ENCODE measurements around the gene CHST8. TPM values are rescaled to one million over a fixed set of nuclear protein-coding genes. Genes with fewer than 3 reads are reported as not detected.

The CHST8 gene
- total RNA-seq, 1 experiment from 2014 or later = 33.5 TPM

DNA sequence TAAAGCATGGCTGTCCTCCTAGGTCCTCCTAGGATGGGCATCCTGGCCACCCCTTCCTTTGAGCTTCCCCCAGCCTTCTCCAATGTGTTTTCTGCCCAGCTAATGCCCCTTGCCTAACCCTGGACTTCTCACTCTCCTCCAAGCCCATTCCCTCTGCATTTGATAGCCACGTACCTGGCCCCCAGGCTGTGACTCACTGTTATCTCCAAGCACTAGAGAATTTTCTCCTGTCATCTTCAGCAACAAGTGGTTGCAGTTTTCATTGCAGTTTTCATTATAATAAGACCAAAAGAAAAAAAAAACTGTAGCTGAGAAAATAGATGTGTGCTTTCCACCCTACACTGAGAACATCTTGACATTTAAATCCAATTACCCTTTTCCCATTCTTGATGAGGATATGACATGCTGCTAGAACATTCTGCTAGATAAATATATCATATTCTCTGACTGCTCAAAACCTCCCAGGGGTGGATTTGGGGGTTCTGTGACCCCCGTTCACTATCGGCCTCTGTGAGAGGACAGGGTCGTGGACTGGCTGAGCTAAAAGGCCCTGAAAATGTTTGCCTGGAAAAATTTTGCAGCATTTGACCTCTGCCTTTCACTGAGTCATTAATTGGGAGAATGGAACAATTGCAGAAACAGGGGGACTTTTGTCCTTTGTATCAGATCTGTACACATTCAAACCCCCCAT, 116.1 kb downstream of the CHST8 start (continued):
- TF ChIP-seq PRRX2 (CRISPR knock-in tag; IDR thresholded peaks at IDR 0.05) = no peak
- TF ChIP-seq, protein P1, sequence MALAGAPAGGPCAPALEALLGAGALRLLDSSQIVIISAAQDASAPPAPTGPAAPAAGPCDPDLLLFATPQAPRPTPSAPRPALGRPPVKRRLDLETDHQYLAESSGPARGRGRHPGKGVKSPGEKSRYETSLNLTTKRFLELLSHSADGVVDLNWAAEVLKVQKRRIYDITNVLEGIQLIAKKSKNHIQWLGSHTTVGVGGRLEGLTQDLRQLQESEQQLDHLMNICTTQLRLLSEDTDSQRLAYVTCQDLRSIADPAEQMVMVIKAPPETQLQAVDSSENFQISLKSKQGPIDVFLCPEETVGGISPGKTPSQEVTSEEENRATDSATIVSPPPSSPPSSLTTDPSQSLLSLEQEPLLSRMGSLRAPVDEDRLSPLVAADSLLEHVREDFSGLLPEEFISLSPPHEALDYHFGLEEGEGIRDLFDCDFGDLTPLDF (CRISPR knock-in tag; IDR thresholded peaks at IDR 0.05) = no peak
- no peak for TF ChIP-seq GABPB1 (CRISPR knock-in tag; IDR thresholded peaks at IDR 0.05)
- TF ChIP-seq, protein P2, sequence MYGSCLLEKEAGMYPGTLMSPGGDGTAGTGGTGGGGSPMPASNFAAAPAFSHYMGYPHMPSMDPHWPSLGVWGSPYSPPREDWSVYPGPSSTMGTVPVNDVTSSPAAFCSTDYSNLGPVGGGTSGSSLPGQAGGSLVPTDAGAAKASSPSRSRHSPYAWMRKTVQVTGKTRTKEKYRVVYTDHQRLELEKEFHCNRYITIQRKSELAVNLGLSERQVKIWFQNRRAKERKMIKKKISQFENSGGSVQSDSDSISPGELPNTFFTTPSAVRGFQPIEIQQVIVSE (CRISPR knock-in tag; IDR thresholded peaks at IDR 0.05; ENCODE audit: borderline replicate concordance) = no peak
- TF ChIP-seq TP53 (CRISPR knock-in tag; IDR thresholded peaks at IDR 0.05) = no peak
- TF ChIP-seq, protein P3, sequence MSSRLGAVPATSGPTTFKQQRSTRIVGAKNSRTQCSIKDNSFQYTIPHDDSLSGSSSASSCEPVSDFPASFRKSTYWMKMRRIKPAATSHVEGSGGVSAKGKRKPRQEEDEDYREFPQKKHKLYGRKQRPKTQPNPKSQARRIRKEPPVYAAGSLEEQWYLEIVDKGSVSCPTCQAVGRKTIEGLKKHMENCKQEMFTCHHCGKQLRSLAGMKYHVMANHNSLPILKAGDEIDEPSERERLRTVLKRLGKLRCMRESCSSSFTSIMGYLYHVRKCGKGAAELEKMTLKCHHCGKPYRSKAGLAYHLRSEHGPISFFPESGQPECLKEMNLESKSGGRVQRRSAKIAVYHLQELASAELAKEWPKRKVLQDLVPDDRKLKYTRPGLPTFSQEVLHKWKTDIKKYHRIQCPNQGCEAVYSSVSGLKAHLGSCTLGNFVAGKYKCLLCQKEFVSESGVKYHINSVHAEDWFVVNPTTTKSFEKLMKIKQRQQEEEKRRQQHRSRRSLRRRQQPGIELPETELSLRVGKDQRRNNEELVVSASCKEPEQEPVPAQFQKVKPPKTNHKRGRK (CRISPR knock-in tag; IDR thresholded peaks at IDR 0.05; ENCODE audit: borderline replicate concordance) = no peak
- no peak for TF ChIP-seq NFYB (CRISPR knock-in tag; conservative IDR thresholded peaks at IDR 0.05; ENCODE audit: low read depth)
- no peak for TF ChIP-seq ZNF317 (CRISPR knock-in tag; IDR thresholded peaks at IDR 0.05; ENCODE audit: borderline replicate concordance, low read depth)
- TF ChIP-seq, protein P4, sequence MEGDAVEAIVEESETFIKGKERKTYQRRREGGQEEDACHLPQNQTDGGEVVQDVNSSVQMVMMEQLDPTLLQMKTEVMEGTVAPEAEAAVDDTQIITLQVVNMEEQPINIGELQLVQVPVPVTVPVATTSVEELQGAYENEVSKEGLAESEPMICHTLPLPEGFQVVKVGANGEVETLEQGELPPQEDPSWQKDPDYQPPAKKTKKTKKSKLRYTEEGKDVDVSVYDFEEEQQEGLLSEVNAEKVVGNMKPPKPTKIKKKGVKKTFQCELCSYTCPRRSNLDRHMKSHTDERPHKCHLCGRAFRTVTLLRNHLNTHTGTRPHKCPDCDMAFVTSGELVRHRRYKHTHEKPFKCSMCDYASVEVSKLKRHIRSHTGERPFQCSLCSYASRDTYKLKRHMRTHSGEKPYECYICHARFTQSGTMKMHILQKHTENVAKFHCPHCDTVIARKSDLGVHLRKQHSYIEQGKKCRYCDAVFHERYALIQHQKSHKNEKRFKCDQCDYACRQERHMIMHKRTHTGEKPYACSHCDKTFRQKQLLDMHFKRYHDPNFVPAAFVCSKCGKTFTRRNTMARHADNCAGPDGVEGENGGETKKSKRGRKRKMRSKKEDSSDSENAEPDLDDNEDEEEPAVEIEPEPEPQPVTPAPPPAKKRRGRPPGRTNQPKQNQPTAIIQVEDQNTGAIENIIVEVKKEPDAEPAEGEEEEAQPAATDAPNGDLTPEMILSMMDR (IDR thresholded peaks at IDR 0.05) = no peak
- no peak for TF ChIP-seq NR1H2 (CRISPR knock-in tag; IDR thresholded peaks at IDR 0.05)
- no peak for TF ChIP-seq CREB1 (CRISPR knock-in tag; IDR thresholded peaks at IDR 0.05)
- TF ChIP-seq, protein P5, sequence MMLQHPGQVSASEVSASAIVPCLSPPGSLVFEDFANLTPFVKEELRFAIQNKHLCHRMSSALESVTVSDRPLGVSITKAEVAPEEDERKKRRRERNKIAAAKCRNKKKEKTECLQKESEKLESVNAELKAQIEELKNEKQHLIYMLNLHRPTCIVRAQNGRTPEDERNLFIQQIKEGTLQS (CRISPR knock-in tag; conservative IDR thresholded peaks at IDR 0.05) = no peak
- TF ChIP-seq, protein P6, sequence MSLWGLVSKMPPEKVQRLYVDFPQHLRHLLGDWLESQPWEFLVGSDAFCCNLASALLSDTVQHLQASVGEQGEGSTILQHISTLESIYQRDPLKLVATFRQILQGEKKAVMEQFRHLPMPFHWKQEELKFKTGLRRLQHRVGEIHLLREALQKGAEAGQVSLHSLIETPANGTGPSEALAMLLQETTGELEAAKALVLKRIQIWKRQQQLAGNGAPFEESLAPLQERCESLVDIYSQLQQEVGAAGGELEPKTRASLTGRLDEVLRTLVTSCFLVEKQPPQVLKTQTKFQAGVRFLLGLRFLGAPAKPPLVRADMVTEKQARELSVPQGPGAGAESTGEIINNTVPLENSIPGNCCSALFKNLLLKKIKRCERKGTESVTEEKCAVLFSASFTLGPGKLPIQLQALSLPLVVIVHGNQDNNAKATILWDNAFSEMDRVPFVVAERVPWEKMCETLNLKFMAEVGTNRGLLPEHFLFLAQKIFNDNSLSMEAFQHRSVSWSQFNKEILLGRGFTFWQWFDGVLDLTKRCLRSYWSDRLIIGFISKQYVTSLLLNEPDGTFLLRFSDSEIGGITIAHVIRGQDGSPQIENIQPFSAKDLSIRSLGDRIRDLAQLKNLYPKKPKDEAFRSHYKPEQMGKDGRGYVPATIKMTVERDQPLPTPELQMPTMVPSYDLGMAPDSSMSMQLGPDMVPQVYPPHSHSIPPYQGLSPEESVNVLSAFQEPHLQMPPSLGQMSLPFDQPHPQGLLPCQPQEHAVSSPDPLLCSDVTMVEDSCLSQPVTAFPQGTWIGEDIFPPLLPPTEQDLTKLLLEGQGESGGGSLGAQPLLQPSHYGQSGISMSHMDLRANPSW (CRISPR knock-in tag; conservative IDR thresholded peaks at IDR 0.05; ENCODE audit: low read depth) = no peak

GRCh38 chr19:33740811-33741396, 119.2 kb downstream of the CHST8 start:
- peaks cover 13% of the 10 kb centered on the region for H3K4me1 Mint-ChIP-seq
- H3K27me3 Mint-ChIP-seq (ENCODE audit: low read depth) = no peaks in the 10 kb centered on the region; the same call in 1 of the 2 replicates
- peak; percentile 79 for ATAC-seq
- peak; percentile 81 for DNase-seq (ENCODE audit: low spot score)
- H3K27ac Mint-ChIP-seq = no peak overlapping the region
- ChIA-PET CTCF (interaction anchor here (0.7 to 3.1 kb wide), 6 partner anchors 27 to 325 kb away, joined by 3 to 10 read pairs (median 5); no protein-coding TSS in a partner anchor), POLR2A (no interaction called here)
- no peaks in the 10 kb centered on the region for H3K9me3 Mint-ChIP-seq
- no peaks in the 10 kb centered on the region for H3K36me3 Mint-ChIP-seq
- no peak overlapping the region for H3K4me3 Mint-ChIP-seq
- no peak for TF ChIP-seq ESRRA (CRISPR knock-in tag; IDR thresholded peaks at IDR 0.05; ENCODE audit: borderline replicate concordance)
- TF ChIP-seq IRF2 (CRISPR knock-in tag; IDR thresholded peaks at IDR 0.05; ENCODE audit: borderline replicate concordance, low read depth) = no peak
- no peak for TF ChIP-seq ZNF281 (CRISPR knock-in tag; IDR thresholded peaks at IDR 0.05)
- TF ChIP-seq, protein P7, sequence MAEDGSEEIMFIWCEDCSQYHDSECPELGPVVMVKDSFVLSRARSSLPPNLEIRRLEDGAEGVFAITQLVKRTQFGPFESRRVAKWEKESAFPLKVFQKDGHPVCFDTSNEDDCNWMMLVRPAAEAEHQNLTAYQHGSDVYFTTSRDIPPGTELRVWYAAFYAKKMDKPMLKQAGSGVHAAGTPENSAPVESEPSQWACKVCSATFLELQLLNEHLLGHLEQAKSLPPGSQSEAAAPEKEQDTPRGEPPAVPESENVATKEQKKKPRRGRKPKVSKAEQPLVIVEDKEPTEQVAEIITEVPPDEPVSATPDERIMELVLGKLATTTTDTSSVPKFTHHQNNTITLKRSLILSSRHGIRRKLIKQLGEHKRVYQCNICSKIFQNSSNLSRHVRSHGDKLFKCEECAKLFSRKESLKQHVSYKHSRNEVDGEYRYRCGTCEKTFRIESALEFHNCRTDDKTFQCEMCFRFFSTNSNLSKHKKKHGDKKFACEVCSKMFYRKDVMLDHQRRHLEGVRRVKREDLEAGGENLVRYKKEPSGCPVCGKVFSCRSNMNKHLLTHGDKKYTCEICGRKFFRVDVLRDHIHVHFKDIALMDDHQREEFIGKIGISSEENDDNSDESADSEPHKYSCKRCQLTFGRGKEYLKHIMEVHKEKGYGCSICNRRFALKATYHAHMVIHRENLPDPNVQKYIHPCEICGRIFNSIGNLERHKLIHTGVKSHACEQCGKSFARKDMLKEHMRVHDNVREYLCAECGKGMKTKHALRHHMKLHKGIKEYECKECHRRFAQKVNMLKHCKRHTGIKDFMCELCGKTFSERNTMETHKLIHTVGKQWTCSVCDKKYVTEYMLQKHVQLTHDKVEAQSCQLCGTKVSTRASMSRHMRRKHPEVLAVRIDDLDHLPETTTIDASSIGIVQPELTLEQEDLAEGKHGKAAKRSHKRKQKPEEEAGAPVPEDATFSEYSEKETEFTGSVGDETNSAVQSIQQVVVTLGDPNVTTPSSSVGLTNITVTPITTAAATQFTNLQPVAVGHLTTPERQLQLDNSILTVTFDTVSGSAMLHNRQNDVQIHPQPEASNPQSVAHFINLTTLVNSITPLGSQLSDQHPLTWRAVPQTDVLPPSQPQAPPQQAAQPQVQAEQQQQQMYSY (CRISPR knock-in tag; IDR thresholded peaks at IDR 0.05) = no peak

All from WTC11 (cell line).